Measurements from ENCODE around the gene GABPA. TPM values are rescaled to one million over a fixed set of nuclear protein-coding genes. Genes with fewer than 3 reads are reported as not detected.

The GABPA gene
- polyA plus RNA-seq, 3 donors, result 7.1 to 20.1 (median 12.9) TPM

DNA sequence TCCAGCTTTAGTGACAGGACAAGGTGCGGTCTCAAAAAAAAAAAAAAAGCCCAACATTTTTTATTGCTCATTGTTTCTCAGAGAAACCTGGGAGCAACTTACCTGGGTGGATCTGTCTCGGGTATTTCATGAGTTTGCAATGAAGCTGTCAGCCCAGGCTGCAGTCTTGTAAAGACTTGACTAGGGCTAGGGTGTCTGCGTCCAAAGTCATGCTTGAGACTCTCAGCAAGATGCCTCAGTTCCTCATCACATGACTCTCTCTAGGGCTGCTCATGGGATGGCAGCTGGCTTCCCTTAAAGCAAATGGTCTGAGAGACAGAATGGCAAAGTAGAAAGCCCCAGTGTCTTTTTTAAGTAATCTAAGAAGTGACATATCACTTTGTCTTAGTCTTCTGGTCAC, 8.1 kb downstream of the GABPA start:
- Mint-ChIP-seq H3K9me3 (no peaks in the 10 kb centered on the region), H3K27me3 (ENCODE audit: low read depth in 3 of 3) (no peaks in the 10 kb centered on the region), H3K27ac (no peak overlapping the region), H3K4me3 (no peak overlapping the region), H3K4me1 (peaks cover 4% of the 10 kb centered on the region), H3K36me3 (peaks cover 36 to 40% of the 10 kb centered on the region in 2 donors)
- no peak overlapping the region for H3K27ac ChIP-seq (ENCODE audit: low read depth in 1 of 2, low read length in 2 of 2)
- H3K4me3 ChIP-seq (replicated peaks in 1 of 3; ENCODE audit: low read depth in 2 of 3, low read length in 3 of 3), result no peak overlapping the region
- peaks cover 39% of the 10 kb centered on the region for H3K79me2 ChIP-seq (ENCODE audit: insufficient read depth, low read length)
- peaks cover 16% of the 10 kb centered on the region for H4K20me1 ChIP-seq (ENCODE audit: insufficient read depth, low read length)
- no peak for DNase-seq
- no peaks in the 10 kb centered on the region for H3K4me1 ChIP-seq (ENCODE audit: control insufficient read depth in 1 of 2, insufficient read depth in 2 of 2, low read length in 2 of 2)
- H2AFZ ChIP-seq (ENCODE audit: insufficient read depth, low read depth, low read length, poor library complexity, severe bottlenecking), result no peak overlapping the region
- WGBS (ENCODE audit: insufficient coverage), result 100% methylated on average over 2 of the region's 3 CpGs
- H3K9ac ChIP-seq (ENCODE audit: insufficient read depth, low read length, poor library complexity, severe bottlenecking), result no peak overlapping the region
- no peak overlapping the region for H3K4me2 ChIP-seq (replicated peaks; ENCODE audit: extremely low read depth, low read length, poor library complexity, severe bottlenecking)
- intact Hi-C loops (cut with micrococcal nuclease), result no loop called here
- TF ChIP-seq, protein P1, sequence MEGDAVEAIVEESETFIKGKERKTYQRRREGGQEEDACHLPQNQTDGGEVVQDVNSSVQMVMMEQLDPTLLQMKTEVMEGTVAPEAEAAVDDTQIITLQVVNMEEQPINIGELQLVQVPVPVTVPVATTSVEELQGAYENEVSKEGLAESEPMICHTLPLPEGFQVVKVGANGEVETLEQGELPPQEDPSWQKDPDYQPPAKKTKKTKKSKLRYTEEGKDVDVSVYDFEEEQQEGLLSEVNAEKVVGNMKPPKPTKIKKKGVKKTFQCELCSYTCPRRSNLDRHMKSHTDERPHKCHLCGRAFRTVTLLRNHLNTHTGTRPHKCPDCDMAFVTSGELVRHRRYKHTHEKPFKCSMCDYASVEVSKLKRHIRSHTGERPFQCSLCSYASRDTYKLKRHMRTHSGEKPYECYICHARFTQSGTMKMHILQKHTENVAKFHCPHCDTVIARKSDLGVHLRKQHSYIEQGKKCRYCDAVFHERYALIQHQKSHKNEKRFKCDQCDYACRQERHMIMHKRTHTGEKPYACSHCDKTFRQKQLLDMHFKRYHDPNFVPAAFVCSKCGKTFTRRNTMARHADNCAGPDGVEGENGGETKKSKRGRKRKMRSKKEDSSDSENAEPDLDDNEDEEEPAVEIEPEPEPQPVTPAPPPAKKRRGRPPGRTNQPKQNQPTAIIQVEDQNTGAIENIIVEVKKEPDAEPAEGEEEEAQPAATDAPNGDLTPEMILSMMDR (IDR thresholded peaks at IDR 0.05), result no peak
- H3K9me3 ChIP-seq (replicated peaks in 1 of 2; ENCODE audit: control insufficient read depth in 1 of 2, insufficient read depth in 1 of 2, low read length in 2 of 2), result no peaks in the 10 kb centered on the region
- peaks cover 33 to 52% of the 10 kb centered on the region in 2 donors for H3K36me3 ChIP-seq (replicated peaks in 1 of 2; ENCODE audit: control insufficient read depth in 1 of 2, insufficient read depth in 2 of 2, low read length in 2 of 2)
- H3K27me3 ChIP-seq (ENCODE audit: control insufficient read depth in 2 of 2, insufficient read depth in 2 of 2, low read length in 2 of 2), result no peaks in the 10 kb centered on the region

DNA sequence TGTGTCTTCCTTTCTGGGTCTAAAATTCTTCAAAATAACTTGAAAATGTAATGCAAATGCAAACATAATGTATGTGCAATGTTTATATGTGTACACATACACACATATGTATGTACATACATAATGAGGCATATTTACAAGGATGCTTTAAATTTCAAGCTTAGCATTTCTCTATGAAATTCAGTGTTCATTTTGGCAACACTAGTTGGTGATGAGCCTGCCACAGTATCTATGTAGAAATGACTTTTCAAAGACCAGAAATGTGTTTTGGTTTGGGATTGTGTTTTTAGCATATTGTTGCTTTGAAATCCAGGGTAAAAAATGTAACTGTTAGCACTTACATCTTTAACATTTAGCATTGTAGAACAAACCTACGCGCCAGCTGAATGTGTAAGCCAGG, 10.1 kb downstream of the GABPA start:
- H3K27ac ChIP-seq (ENCODE audit: low read depth in 1 of 2, low read length in 2 of 2), result no peak overlapping the region
- no peak overlapping the region for H3K4me3 ChIP-seq (replicated peaks in 1 of 3; ENCODE audit: low read depth in 2 of 3, low read length in 3 of 3)
- no peaks in the 10 kb centered on the region for H3K27me3 ChIP-seq (ENCODE audit: control insufficient read depth in 2 of 2, insufficient read depth in 2 of 2, low read length in 2 of 2)
- Mint-ChIP-seq H3K27me3 (ENCODE audit: low read depth in 3 of 3) (no peaks in the 10 kb centered on the region), H3K9me3 (no peaks in the 10 kb centered on the region), H3K36me3 (peaks cover 48 to 50% of the 10 kb centered on the region in 2 donors), H3K27ac (no peak overlapping the region), H3K4me3 (no peak overlapping the region), H3K4me1 (peaks cover 2% of the 10 kb centered on the region)
- H4K20me1 ChIP-seq (ENCODE audit: insufficient read depth, low read length), result peaks cover 7% of the 10 kb centered on the region
- WGBS (ENCODE audit: insufficient coverage), result no CpG with 5 or more reads among the region's 2 CpGs
- H3K4me1 ChIP-seq (ENCODE audit: control insufficient read depth in 1 of 2, insufficient read depth in 2 of 2, low read length in 2 of 2), result no peaks in the 10 kb centered on the region
- H3K9ac ChIP-seq (ENCODE audit: insufficient read depth, low read length, poor library complexity, severe bottlenecking), result no peak overlapping the region
- no peak overlapping the region for H2AFZ ChIP-seq (ENCODE audit: insufficient read depth, low read depth, low read length, poor library complexity, severe bottlenecking)
- intact Hi-C loops (cut with micrococcal nuclease), result no loop called here
- no peaks in the 10 kb centered on the region for H3K9me3 ChIP-seq (replicated peaks in 1 of 2; ENCODE audit: control insufficient read depth in 1 of 2, insufficient read depth in 1 of 2, low read length in 2 of 2)
- peaks cover 47 to 57% of the 10 kb centered on the region in 2 donors for H3K36me3 ChIP-seq (replicated peaks in 1 of 2; ENCODE audit: control insufficient read depth in 1 of 2, insufficient read depth in 2 of 2, low read length in 2 of 2)
- TF ChIP-seq, protein P1 (IDR thresholded peaks at IDR 0.05), result no peak
- DNase-seq, result no peak
- H3K4me2 ChIP-seq (replicated peaks; ENCODE audit: extremely low read depth, low read length, poor library complexity, severe bottlenecking), result no peak overlapping the region
- peaks cover 19% of the 10 kb centered on the region for H3K79me2 ChIP-seq (ENCODE audit: insufficient read depth, low read length)

All from CD14-positive monocyte (primary cell).